ENCODE data around the gene KCNJ14.
"Not testable (repeated sequence)": the region's sequence is repeated elsewhere in the genome, so short reads cannot be mapped to it uniquely, and the experiment has no call there.

The KCNJ14 gene

GRCh38 chr19:48480558-48481500, 25.5 kb downstream of the KCNJ14 start:
- TF ChIP-seq CTCF (conservative IDR thresholded peaks at IDR 0.05; ENCODE audit: low read length), result no peak
- H3K4me3 ChIP-seq (ENCODE audit: low read length), result peak overlapping the region; percentile 50
- peak; percentile 64 for DNase-seq (ENCODE audit: low read depth)

- no peak overlapping the region for H3K4me3 ChIP-seq (ENCODE audit: low read length)
- no peak for TF ChIP-seq CTCF (conservative IDR thresholded peaks at IDR 0.05; ENCODE audit: low read length)
- DNase-seq (ENCODE audit: low read depth), result peak; percentile 55
Measured at GRCh38 chr19:48481846-48482639, 26.7 kb downstream of the KCNJ14 start.

GRCh38 chr19:48483301-48483700, 27.9 kb downstream of the KCNJ14 start:
- H3K4me3 ChIP-seq (ENCODE audit: low read length), result no peak overlapping the region
- no peak for TF ChIP-seq CTCF (conservative IDR thresholded peaks at IDR 0.05; ENCODE audit: low read length)

GRCh38 chr19:48484247-48484893, 29.0 kb downstream of the KCNJ14 start:
- no peak overlapping the region for H3K4me3 ChIP-seq (ENCODE audit: low read length)
- TF ChIP-seq CTCF (conservative IDR thresholded peaks at IDR 0.05; ENCODE audit: low read length), result no peak
- no peak for DNase-seq (ENCODE audit: low read depth)

More at GRCh38 chr19:48483301-48483700, 27.9 kb downstream of the KCNJ14 start:
- DNase-seq (ENCODE audit: low read depth), result no peak

GRCh38 chr19:48484931-48485612, 29.7 kb downstream of the KCNJ14 start:
- H3K4me3 ChIP-seq (ENCODE audit: low read length), result no peak overlapping the region
- no peak for TF ChIP-seq CTCF (conservative IDR thresholded peaks at IDR 0.05; ENCODE audit: low read length)
- no peak for DNase-seq (ENCODE audit: low read depth)

- H3K4me3 ChIP-seq (ENCODE audit: low read length); DNase-seq (ENCODE audit: low read depth): not testable (repeated sequence)
Measured at GRCh38 chr19:48486706-48487105, 31.3 kb downstream of the KCNJ14 start.

DNA sequence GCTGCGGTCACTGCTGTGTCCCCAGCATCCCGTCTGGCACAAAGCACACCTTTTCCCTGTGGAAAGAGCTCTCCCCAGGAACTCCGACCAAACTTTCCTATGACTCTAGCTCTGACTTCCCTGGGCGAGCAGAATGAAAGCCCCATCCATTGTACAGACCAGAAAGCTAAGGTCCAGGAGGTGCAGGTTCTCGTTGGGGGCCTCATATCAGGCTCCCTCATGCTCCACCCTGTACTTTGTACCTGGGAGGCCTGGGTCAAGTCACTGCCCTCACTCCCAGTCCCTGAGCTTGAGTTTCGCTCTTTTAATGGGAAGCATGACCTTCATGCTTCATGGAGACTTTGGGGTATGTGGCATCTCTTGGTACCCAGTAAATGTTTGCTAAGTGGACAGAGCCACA, 32.2 kb downstream of the KCNJ14 start:
- no peak for DNase-seq (ENCODE audit: low read depth)
- no peak overlapping the region for H3K4me3 ChIP-seq (ENCODE audit: low read length)
- TF ChIP-seq CTCF (conservative IDR thresholded peaks at IDR 0.05; ENCODE audit: low read length), result no peak

Data from AG10803 (cell line).